Esophagus squamous epithelium (tissue), 5 donors: Measurements from ENCODE around the gene PLEKHA3. TPM values are rescaled to one million over a fixed set of nuclear protein-coding genes. Genes with fewer than 3 reads are reported as not detected.

Experiments
- DNase-seq: peaks from one replicate; lab custom pipeline; 2025; lab: John Stamatoyannopoulos, UW
- H3K27ac ChIP-seq, 4 donors: fragments of 200-600 bp; sonication (generic); one replicate each; pipeline ENCODE4 v1.5.1; 2016 to 2019; ENCODE audit warnings: mild to moderate bottlenecking in 1 of 4
- H3K27me3 ChIP-seq, 4 donors: fragments of 200-600 bp; sonication (generic); 1 replicate in 3 of 4; 2 replicates in 1 of 4; pipeline versions ENCODE4 v1.5.1 to v1.6.0; 2017 to 2021; ENCODE audit warnings: antibody characterized with exemption in 1 of 4
- H3K36me3 ChIP-seq, 3 donors: fragments of 200-600 bp; sonication (generic); one replicate each; pipeline ENCODE4 v1.5.1; 2016 to 2019
- H3K4me1 ChIP-seq, 3 donors: fragments of 200-600 bp; sonication (generic); one replicate each; pipeline ENCODE4 v1.5.1; 2017 to 2019
- H3K4me3 ChIP-seq, 4 donors: fragments of 200-600 bp; sonication (generic); 1 replicate in 3 of 4; 2 replicates in 1 of 4; pipeline ENCODE4 v1.5.1; 2016 to 2019; ENCODE audit warnings: mild to moderate bottlenecking in 2 of 4, moderate library complexity in 1 of 4
- H3K9me3 ChIP-seq, 3 donors: fragments of 200-600 bp; sonication (generic); one replicate each; pipeline ENCODE4 v1.5.1; 2016 to 2019
- POLR2A ChIP-seq, 4 donors: fragments of 450-650 bp; IDR thresholded peaks; one replicate each; pipeline ENCODE4 v1.6.1; 2017; ENCODE audit warnings: antibody characterized with exemption in 4 of 4, mild to moderate bottlenecking in 4 of 4, moderate library complexity in 3 of 4
- WGBS, 2 donors: methylation state at CpG; one replicate each; pipeline ENCODE4 v1.1.5; 2018; 5-methylcytosine and 5-hydroxymethylcytosine counted together
- intact Hi-C: fragments of 100-400 bp; cut with DNase I; formaldehyde crosslinking; loops from one replicate; pipeline ENCODE4 v1.15.0; 2022
- total RNA-seq, 4 donors: library from RNA; depleted of rRNA; stranded (reverse); fragments of >200 nt; gene quantifications; one replicate each; pipeline ENCODE4 v1.1.0, GENCODE V29; 2016
- TF ChIP-seq, protein P1 (sequence below), 6 experiments: fragments of 450-650 bp in 4 of 6; fragments of 200-600 bp in 2 of 6; sonication (generic) in 2 of 6; IDR thresholded peaks; one replicate each; pipeline ENCODE4 v1.5.1; 2016 to 2019; ENCODE audit warnings: antibody characterized with exemption in 6 of 6, mild to moderate bottlenecking in 4 of 6, moderate library complexity in 4 of 6
- donor health status: DM: yes; HTN: yes; CAD: no.

Gene PLEKHA3
- total RNA-seq, 4 donors from 2014 or later: 3.2 to 12.2 (median 7.2) TPM

DNA sequence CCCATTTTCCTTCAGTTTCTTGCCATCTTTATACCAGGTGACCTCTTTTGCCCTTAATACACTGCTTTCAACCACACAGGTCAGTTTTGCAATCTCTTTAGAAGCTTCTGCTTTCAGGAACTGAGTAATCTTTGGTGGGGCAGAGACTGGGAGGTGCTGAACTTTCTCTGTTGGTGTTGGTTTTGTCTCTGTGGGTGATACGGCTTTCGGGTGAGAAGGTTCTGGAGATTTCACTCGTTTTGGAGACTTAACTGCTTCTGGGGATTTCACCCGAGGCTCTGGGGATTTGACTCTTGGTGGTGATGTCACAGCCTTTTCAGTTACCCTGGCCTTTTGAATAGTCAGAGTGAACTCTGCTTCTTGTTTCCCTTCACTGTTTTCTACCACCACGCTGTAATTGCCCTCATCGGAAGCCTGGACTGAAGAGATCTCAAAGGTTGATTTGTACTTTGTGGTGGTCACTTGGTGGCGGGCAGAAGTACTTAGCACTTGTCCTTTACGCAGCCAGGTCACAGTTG, 50.4 kb downstream of the PLEKHA3 start:
- Histone ChIP-seq H3K4me1 (no peaks in the 10 kb centered on the region), H3K36me3 (peaks cover 0 to 46% (median 0%) of the 10 kb centered on the region in 3 donors), H3K4me3 (no peak overlapping the region), H3K27me3 (no peaks in the 10 kb centered on the region), H3K27ac (no peak overlapping the region), H3K9me3 (no peaks in the 10 kb centered on the region)
- TF ChIP-seq, protein P1, sequence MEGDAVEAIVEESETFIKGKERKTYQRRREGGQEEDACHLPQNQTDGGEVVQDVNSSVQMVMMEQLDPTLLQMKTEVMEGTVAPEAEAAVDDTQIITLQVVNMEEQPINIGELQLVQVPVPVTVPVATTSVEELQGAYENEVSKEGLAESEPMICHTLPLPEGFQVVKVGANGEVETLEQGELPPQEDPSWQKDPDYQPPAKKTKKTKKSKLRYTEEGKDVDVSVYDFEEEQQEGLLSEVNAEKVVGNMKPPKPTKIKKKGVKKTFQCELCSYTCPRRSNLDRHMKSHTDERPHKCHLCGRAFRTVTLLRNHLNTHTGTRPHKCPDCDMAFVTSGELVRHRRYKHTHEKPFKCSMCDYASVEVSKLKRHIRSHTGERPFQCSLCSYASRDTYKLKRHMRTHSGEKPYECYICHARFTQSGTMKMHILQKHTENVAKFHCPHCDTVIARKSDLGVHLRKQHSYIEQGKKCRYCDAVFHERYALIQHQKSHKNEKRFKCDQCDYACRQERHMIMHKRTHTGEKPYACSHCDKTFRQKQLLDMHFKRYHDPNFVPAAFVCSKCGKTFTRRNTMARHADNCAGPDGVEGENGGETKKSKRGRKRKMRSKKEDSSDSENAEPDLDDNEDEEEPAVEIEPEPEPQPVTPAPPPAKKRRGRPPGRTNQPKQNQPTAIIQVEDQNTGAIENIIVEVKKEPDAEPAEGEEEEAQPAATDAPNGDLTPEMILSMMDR (IDR thresholded peaks at IDR 0.05): no peak
- no peak for TF ChIP-seq POLR2A (IDR thresholded peaks at IDR 0.05)
- 62 to 76% methylated on average over 8 of the region's 8 CpGs for WGBS, 2 donors
- DNase-seq: no peak
- intact Hi-C loops: no loop called here

DNA sequence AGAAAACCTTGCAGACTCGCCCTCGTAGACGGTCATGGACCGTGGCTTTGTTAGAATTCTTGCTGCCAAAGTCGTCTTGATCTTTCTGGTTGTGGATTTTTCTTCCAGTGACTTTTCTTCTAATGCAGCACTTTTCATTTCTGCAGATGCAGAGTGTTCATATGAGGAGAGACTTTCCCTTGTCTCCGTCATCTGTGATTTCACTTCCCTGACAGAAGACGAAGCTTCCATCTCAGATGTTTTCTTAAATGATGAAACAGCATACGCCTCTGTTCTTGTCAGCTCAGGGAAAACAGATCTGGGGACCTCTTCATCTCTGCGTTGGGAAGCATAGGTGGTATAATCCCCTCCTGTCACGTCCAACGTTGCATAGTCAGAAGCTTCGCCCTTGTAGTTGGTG, 50.9 kb downstream of the PLEKHA3 start:
- Histone ChIP-seq H3K27me3 (no peaks in the 10 kb centered on the region), H3K4me1 (no peaks in the 10 kb centered on the region), H3K9me3 (no peaks in the 10 kb centered on the region), H3K4me3 (no peak overlapping the region), H3K36me3 (peaks cover 0 to 51% (median 0%) of the 10 kb centered on the region in 3 donors), H3K27ac (no peak overlapping the region)
- TF ChIP-seq POLR2A (IDR thresholded peaks at IDR 0.05): no peak
- DNase-seq: no peak
- WGBS, 2 donors: 85 to 87% methylated on average over 12 of the region's 12 CpGs
- intact Hi-C loops: no loop called here

- no peaks in the 10 kb centered on the region for H3K4me1 ChIP-seq
- TF ChIP-seq POLR2A (IDR thresholded peaks at IDR 0.05): no peak
- TF ChIP-seq, protein P1 (IDR thresholded peaks at IDR 0.05): no peak
- 92 to 99% methylated on average over 4 of the region's 4 CpGs for WGBS, 2 donors
- H3K27ac ChIP-seq: no peak overlapping the region
- no peaks in the 10 kb centered on the region for H3K27me3 ChIP-seq
- H3K36me3 ChIP-seq: peaks cover 0 to 91% (median 5%) of the 10 kb centered on the region in 3 donors
- intact Hi-C loops: no loop called here
- H3K9me3 ChIP-seq: no peaks in the 10 kb centered on the region
- DNase-seq: no peak
- no peak overlapping the region for H3K4me3 ChIP-seq
Observed at GRCh38 chr2:178536037-178536436, 55.8 kb downstream of the PLEKHA3 start.

GRCh38 chr2:178542161-178542560, 61.9 kb downstream of the PLEKHA3 start:
- TF ChIP-seq POLR2A (IDR thresholded peaks at IDR 0.05): no peak
- TF ChIP-seq, protein P1 (IDR thresholded peaks at IDR 0.05): no peak
- intact Hi-C loops: no loop called here
- no peak for DNase-seq
- no peak overlapping the region for H3K4me3 ChIP-seq
- H3K9me3 ChIP-seq: no peaks in the 10 kb centered on the region
- H3K27ac ChIP-seq: no peak overlapping the region
- H3K36me3 ChIP-seq: peaks cover 0 to 84% (median 5%) of the 10 kb centered on the region in 3 donors
- H3K4me1 ChIP-seq: no peaks in the 10 kb centered on the region
- no peaks in the 10 kb centered on the region for H3K27me3 ChIP-seq
- 89 to 96% methylated on average over 12 of the region's 12 CpGs for WGBS, 2 donors

- no peak for DNase-seq
- Histone ChIP-seq H3K4me1 (no peaks in the 10 kb centered on the region), H3K4me3 (no peak overlapping the region), H3K27ac (no peak overlapping the region), H3K27me3 (no peaks in the 10 kb centered on the region), H3K9me3 (no peaks in the 10 kb centered on the region), H3K36me3 (peaks cover 0 to 84% (median 5%) of the 10 kb centered on the region in 3 donors)
- intact Hi-C loops: no loop called here
- TF ChIP-seq, protein P1 (IDR thresholded peaks at IDR 0.05): no peak
- TF ChIP-seq POLR2A (IDR thresholded peaks at IDR 0.05): no peak
- WGBS, 2 donors: 90 to 93% methylated on average over 5 of the region's 5 CpGs
Observed at GRCh38 chr2:178542569-178542968, 62.3 kb downstream of the PLEKHA3 start.
